HG03139 (cell line): ENCODE measurements around the gene NSF.

Source experiments
- ATAC-seq: cut with Tn5 transposase; IDR thresholded peaks from one replicate; pipeline ENCODE4 v1.9.1; 2021; ENCODE audit not compliant: unreplicated experiment

The NSF gene

GRCh38 chr17:46796084-46796483 lies 205.6 kb downstream of the NSF start:
- no peak for ATAC-seq

DNA sequence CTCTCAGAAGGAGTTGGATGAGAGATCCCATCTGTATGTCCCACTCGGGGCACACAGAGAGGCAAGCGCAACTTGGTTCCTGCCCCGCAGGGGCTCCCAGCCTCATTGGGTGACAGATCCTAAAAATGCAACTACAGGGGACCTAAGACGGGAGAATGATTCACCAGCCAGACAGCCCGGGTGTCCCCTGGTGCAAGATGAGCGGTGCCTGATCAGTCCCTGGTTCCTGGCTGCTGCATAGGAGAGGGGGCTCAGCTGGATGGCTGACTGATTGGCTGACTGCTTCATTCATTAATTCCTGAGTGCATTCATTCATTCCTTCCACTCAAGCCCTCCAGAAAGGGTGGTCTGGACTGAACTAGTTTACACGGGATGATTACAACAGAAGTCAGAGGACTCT lies 206.1 kb downstream of the NSF start:
- no peak for ATAC-seq

DNA sequence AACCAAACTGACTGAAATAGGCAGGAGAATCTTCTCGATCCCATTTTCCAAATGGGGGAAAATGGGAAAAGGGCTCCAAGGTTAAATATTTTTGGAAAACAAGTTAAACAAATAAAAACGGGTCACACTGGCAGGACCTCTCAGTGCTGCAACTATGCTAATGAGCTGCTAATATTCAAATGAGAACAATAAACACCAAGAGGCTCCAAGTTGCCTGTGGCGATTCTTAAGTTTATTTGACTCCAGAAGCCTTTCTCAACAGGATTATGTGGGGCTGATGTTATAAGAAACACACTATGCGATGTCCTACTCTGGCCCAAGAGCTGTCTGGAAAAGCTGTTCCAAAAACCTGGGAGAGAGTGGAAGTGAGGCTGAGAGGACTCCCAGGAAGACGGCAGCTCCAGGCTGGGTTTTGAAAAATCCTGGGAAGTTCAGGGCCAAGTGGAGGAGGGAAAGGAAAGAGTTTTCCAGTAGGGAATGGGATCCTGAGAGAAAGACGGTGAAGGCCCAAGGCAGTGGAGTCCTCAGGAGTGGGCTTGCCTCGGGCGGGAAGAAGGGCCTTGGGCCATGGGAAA lies 206.6 kb downstream of the NSF start:
- ATAC-seq: no peak

DNA sequence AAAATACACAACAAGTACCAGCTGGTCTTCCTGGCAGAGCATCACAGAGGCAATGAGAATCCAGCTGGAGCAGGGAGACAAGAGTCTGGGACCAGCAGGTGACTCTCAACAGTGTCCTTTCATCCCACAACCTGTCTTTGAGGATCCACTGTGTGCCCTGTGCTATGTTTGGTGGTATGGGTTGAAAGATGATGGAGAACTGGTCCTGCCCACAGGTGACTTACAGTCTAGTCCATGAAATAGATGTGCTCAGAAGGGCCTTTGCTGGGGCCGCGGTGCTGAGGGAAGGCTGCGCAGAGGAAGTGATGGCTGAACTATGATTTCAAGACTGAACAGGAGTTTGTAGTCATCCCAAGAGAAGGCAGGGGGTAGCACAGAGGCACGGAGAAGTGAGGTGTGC lies 210.1 kb downstream of the NSF start:
- no peak for ATAC-seq

DNA sequence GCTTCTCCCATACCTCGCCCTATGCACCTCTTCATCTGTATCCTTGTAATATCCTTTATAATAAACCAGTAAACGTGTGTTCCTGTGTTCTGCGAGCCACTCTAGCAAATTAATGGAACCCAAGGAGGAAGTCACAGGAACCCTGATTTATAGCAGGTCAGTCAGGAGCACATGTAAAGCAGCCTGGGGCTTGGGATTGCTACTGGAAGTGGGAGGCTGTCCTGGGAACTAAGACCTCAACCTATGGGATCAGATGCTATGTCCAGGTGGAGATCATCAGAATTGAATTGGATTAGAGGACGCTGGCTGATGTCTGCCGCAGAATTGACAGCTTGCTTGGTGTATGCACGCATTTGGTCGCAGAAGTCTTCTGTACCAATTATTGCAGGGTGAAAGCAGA lies 212.3 kb downstream of the NSF start:
- no peak for ATAC-seq

DNA sequence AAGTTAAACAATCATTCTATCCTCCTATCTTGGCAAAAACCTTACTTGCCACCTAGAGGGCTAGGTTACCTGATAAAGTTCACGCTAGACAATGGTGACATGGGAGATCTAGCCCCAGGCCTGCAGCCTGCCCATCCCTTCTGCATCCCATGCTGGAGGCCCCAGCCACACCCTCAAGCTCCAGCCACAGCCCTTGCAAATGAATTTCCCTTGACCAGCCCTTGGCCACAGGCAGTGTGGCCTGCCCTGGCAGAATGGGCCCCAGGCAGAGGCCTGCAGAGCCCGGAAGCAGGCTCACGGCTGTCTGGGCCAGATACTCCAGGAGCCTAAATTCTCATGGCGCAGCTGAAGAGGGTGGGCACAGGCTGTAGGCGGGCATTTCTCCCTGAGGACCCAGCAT lies 213.1 kb downstream of the NSF start:
- ATAC-seq: no peak

DNA sequence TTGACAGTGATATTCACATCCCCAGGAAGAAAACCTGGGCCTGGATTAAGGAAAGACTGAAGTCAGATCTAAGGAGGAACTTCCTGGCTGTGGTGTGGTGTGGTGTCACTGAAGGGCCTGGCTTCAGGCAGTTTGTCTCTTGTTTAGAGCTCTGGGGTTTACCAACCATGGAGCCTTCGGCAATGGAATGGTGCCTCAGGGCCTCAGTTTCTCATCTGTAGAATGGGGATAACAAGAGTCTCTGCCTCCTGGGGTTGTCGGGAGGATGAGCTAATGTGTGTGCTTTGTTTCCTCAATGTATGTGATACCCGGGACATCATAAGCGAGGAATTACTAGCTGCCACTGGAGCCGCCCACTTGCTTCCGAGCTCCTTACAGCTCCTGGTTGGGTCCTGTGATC lies 215.3 kb downstream of the NSF start:
- ATAC-seq: no peak
